HG03064 (cell line): ENCODE results near the gene FCRL5.

ENCODE experiments used
- ATAC-seq: cut with Tn5 transposase; IDR thresholded peaks from one replicate; pipeline ENCODE4 v1.9.1; 2021; ENCODE audit warnings: low read depth; ENCODE audit not compliant: unreplicated experiment

FCRL5 gene

GRCh38 chr1:157532569-157532968 is 19.7 kb downstream of the FCRL5 start:
- ATAC-seq: no peak

DNA sequence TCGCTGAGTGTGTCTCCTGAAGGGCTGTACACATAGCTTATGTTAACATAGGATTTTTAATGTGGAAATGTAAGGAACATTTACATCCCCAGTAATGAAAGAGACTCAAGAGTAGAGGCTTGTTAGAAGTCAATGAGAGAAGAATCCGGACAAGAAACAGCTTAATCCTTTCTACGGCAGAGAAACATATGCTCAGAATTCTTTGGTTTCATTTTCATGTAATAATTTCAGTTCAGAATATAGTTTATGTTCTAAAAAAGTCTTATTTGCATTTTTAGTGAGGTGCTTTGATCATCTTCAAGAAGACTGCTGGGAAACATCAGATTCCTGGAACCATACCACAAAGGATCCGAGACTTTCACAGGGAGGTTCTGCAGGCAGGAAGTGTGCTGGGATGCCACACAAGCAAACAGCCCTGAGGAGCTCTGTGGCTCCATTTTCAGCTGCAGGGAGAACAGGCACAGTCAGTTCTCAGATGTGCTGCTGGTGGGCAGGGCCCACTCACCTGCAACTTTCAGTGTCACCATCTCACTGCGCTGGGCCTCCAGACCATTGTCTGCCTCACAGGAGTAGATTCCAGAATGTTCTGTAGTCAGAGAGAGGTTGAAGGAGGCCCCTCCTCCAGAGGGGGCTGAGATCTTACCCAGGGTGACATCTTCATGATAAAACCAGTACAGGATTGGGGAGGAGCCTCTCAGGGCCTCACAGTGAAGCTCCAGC is 28.4 kb downstream of the FCRL5 start:
- peak; percentile 69 for ATAC-seq

DNA sequence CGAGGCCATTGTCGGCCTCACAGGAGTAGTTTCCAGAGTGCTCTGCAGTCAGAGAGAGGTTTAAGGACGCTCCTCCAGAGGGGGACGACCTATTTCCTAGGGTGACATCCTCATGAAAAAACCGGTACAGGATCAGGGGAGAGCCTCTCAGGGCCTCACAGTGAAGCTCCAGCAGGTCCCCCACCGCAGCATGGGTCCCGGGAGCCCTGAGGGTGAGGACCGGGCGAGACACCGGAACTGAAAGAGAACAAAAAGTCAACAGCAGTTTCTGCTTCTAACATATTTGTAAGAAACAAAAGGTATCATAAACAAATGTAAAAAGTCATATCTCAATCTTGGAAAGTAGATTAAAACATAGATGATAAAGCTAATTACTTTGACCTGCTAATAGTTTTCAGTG is 31.3 kb downstream of the FCRL5 start:
- no peak for ATAC-seq

- ATAC-seq: no peak
These were observed 31.9 kb downstream of the FCRL5 start for GRCh38 chr1:157520386-157520935.

- no peak for ATAC-seq
These were observed 32.9 kb downstream of the FCRL5 start for GRCh38 chr1:157519451-157519850.

DNA sequence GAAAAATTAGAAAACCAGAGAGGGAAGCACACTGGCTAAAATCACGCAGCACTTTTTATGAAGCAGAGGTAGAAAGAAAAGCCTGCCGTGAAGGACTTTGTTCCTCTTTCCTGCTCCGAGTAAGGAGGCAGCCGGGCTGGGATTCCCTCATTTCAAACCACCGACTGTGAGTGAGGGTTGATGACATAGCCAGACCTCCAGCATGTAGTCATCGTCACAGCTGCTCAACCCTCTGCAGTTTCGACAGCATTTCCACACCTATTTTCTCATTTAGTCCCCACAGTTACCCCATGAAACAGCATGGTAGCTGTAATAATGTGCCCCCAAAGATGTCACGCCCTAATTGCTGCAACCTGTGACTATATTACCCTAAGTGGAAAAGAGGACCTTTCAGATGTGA is 35.3 kb downstream of the FCRL5 start:
- no peak for ATAC-seq

DNA sequence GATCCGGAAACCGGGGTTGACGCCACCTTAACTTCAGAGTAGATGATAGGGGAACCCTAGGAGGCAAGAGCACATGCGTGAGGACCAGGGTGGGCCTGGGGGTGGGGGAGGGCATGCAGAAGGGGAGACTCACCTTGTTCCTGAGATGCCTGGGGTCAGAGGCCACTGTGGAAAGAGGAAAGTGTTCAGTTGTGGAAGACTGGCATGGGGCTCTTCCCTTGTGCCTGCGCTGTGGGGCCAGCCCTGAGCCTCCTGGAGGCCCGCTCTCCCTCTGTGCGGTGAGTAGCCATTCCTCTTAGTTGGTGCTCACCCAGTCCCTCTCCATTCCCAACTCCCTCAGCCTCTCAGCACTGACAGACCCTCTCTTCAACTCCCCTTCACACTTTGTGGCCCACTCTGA is 36.6 kb downstream of the FCRL5 start:
- ATAC-seq: no peak

- ATAC-seq: no peak
These were observed 37.2 kb downstream of the FCRL5 start for GRCh38 chr1:157515141-157515540.

DNA sequence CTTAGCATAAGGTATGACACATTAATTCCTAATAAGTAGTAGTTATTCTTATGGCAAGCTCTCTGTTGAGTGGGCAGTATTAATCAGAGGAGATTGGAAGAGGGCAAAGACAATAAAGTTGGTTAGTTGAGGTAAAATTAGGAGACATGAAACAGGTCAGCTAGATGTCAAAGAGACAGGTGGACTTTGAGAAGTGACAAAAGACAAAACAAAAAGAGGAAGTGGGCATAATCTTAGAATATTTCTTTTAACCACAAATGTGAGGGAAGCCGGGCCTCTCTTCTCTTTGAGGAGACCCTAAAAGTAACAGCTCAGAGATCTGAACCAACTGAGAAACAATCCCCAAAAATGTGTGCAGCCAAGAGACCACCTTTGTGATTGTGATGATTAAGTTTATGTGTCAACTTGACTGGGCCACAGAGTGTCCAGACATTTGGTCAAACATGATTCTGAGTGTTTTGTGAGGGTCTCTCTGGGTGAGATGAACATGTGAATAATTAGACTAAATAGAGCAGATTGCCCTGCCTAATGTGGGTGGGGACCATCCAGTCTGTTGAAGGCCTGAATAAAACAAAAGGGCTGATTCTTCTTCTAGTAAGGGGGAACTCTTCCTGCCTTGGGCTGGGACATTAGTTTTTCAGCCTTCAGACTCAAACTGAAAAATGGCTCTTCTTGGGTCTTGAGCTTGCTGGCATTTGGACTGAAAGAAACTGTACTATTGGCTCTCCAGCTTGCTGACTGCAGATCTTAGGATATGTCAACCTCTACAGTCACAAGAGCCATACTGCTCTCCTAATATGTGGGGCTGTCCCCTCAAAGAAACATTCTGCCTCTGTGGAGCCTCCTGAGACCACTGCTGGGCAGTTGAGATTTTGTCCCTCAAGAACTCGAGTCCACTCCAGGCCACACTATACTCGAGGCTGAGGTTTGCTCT is 40.0 kb downstream of the FCRL5 start:
- ATAC-seq: peak; percentile 40

DNA sequence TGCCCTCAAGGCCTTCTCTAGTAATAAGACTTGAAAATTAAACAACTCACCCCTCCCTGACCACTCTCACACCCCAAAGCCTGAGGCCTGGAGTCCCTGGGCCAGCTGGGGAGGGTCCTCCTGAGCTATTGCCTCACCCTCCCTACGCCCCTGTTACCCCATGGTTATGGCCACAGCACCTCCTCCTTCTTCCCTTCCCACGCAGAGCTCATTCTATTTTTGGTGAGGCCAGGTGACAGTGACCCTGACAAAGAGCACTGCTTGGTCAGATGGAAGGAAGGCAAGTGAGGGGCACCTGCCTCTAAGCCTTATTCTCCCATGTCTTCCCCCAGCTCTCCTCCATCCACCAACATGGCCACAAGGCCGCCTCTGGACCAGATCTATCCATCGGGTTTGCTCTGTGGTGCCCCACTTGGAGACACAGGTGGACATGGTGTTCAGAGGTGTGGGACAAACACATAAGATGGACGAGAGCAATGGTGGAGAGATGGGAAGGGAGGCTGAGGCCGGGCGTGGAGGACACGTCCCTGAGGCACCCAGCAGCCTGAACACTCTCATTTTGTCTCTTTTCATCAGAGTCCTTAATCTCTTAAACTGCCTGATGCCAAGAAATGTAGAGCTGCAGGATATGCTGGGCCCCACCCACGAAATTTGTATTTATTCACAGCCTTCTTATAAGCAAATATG is 42.6 kb downstream of the FCRL5 start:
- no peak for ATAC-seq

GRCh38 chr1:157505481-157506272 is 46.6 kb downstream of the FCRL5 start:
- peak; percentile 92 for ATAC-seq

- no peak for ATAC-seq
These were observed 47.7 kb downstream of the FCRL5 start for GRCh38 chr1:157504646-157505045.

- no peak for ATAC-seq
These were observed 52.8 kb downstream of the FCRL5 start for GRCh38 chr1:157499521-157499920.

GRCh38 chr1:157498736-157499090 is 53.6 kb downstream of the FCRL5 start:
- no peak for ATAC-seq

- no peak for ATAC-seq
These were observed 54.2 kb downstream of the FCRL5 start for GRCh38 chr1:157497987-157498735.

- ATAC-seq: no peak
These were observed 55.0 kb downstream of the FCRL5 start for GRCh38 chr1:157497284-157497683.

DNA sequence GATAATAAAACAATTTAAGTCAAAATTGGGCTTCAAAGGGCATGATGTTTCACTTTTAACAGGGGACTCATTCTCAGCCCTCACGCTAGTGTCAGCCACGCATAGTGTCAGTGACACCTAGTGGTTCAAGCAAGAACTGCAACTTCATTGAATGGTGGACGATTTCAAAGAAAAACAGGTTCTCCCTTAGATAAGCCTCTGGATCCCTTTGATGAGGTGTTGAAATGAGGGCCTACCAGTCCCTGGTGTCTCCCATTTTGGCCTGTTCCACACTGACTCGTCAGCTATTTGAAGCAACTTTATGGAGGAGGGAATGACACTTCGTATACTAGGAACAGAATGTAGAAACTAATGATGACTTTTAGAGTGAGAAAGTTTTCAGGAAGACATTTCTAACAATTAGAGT is 56.2 kb downstream of the FCRL5 start:
- no peak for ATAC-seq

DNA sequence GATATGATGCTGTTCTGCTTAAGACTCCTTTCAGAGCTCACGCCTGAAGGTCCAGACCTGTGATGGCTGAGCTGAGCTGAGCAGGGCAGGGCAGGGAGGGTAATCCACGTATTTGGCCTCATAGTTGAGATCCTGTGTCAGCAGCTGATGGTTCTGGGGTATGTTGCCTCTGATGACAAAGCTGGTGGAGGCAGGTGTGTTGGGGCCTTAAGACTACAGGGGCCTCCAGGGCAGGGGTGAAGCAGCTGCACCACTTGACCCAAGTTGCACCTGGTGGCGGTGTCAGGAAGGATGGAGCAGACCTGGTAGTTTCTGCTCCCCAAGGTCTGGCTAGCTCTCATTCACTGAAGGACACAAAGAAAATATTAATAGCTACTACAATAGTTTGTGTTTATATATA is 57.0 kb downstream of the FCRL5 start:
- no peak for ATAC-seq

DNA sequence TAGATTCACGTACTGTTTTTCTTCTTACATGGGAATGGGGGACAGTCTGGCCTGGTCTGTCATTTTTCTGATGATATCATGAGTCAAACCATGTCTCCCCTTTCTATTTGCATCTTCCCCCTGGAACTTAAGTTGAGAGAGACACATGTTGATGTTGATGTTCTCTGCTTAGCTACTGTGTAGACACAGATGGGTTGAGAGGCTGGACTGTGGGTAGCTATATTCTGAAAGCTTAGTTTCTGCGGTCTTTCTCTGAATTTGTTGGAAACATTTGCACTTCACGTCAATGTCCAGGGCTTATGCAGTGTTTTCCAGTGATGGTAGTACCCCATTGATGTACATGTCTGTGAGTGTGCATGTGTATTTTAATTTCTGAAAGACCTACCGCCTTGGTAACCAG is 58.2 kb downstream of the FCRL5 start:
- ATAC-seq: no peak
